Upper lobe of right lung (tissue), 1 donor: ENCODE results near the gene APBB2. TPM values are rescaled to one million over a fixed set of nuclear protein-coding genes. Genes with fewer than 3 reads are reported as not detected.
A peak's percentile ranks its signal among the peaks of the same experiment; 100 is the strongest.
"Not testable (repeated sequence)": the region's sequence is repeated elsewhere in the genome, so short reads cannot be mapped to it uniquely, and the experiment has no call there.

ENCODE experiments used
- ATAC-seq: fragments of 200-7000 bp; cut with Tn5 transposase; one replicate; pipeline ENCODE4 v1.9.1; 2020; ENCODE audit warnings: mild to moderate bottlenecking, moderate library complexity
- DNase-seq: peaks from one replicate; pipeline ENCODE4 v3.0.0-alpha.2; 2020
- H3K27ac ChIP-seq: fragments of 200-600 bp; one replicate; pipeline ENCODE4 v1.8.0; 2022
- H3K27me3 ChIP-seq: fragments of 200-600 bp; one replicate; pipeline ENCODE4 v1.8.0; 2022; ENCODE audit warnings: mild to moderate bottlenecking
- H3K36me3 ChIP-seq: fragments of 200-600 bp; one replicate; pipeline ENCODE4 v1.8.0; 2022
- H3K4me1 ChIP-seq: fragments of 200-600 bp; one replicate; pipeline ENCODE4 v1.8.0; 2022
- H3K4me3 ChIP-seq: fragments of 200-600 bp; one replicate; pipeline ENCODE4 v1.8.0; 2022; ENCODE audit warnings: mild to moderate bottlenecking
- H3K9me3 ChIP-seq: fragments of 200-600 bp; one replicate; pipeline ENCODE4 v1.8.0; 2022
- CTCF ChIP-seq: fragments of 200-600 bp; IDR thresholded peaks from one replicate; pipeline ENCODE4 v1.8.0; 2022; ENCODE audit warnings: antibody characterized with exemption
- intact Hi-C: fragments of 100-400 bp; cut with DNase I; formaldehyde crosslinking; loops from one replicate; pipeline ENCODE4 v1.11.0; 2022
- total RNA-seq: library from RNA; stranded (reverse); fragmentation: NEBNext Ultra II Directional; extraction: Animal tissue kit (Norgen Biotek cat#: 25700); gene quantifications from one replicate; pipeline ENCODE4 v1.2.1, GENCODE V29; 2021
- donor health status: DM: no; HTN: yes; CAD: no; lungs with severe emphysema.

APBB2 gene
- total RNA-seq, 1 donor from 2014 or later, result 88.2 TPM

GRCh38 chr4:41150401-41150800 is 63.9 kb downstream of the APBB2 start:
- Histone ChIP-seq H3K4me1 (peaks cover 29% of the 10 kb centered on the region), H3K36me3 (no peaks in the 10 kb centered on the region), H3K9me3 (no peaks in the 10 kb centered on the region), H3K4me3 (no peak overlapping the region), H3K27ac (no peak overlapping the region), H3K27me3 (no peaks in the 10 kb centered on the region)
- no peak for TF ChIP-seq CTCF
- ATAC-seq (no peak), DNase-seq (no peak)
- intact Hi-C loops, result no loop called here

GRCh38 chr4:41149568-41149967 is 64.8 kb downstream of the APBB2 start:
- peaks cover 35% of the 10 kb centered on the region for H3K4me1 ChIP-seq
- ATAC-seq, H3K27ac ChIP-seq, H3K9me3 ChIP-seq, H3K27me3 ChIP-seq, DNase-seq, H3K36me3 ChIP-seq, intact Hi-C loops, H3K4me3 ChIP-seq: not testable (repeated sequence)

- H3K27ac ChIP-seq, result no peak overlapping the region
- peaks cover 35% of the 10 kb centered on the region for H3K4me1 ChIP-seq
- DNase-seq (no peak), ATAC-seq (no peak)
- no peaks in the 10 kb centered on the region for H3K9me3 ChIP-seq
- H3K36me3 ChIP-seq, result no peaks in the 10 kb centered on the region
- intact Hi-C loops, result no loop called here
- H3K4me3 ChIP-seq, result no peak overlapping the region
- no peaks in the 10 kb centered on the region for H3K27me3 ChIP-seq
- no peak for TF ChIP-seq CTCF
Observed at GRCh38 chr4:41148931-41149330, 65.4 kb downstream of the APBB2 start.

GRCh38 chr4:41148292-41148691 is 66.0 kb downstream of the APBB2 start:
- ATAC-seq (no peak), DNase-seq (no peak)
- intact Hi-C loops, result no loop called here
- Histone ChIP-seq H3K4me3 (no peak overlapping the region), H3K9me3 (no peaks in the 10 kb centered on the region), H3K4me1 (peaks cover 40% of the 10 kb centered on the region), H3K27ac (no peak overlapping the region), H3K27me3 (no peaks in the 10 kb centered on the region), H3K36me3 (no peaks in the 10 kb centered on the region)
- TF ChIP-seq CTCF, result no peak

GRCh38 chr4:41147570-41147969 is 66.8 kb downstream of the APBB2 start:
- ATAC-seq, H3K36me3 ChIP-seq, intact Hi-C loops, H3K27me3 ChIP-seq, H3K4me3 ChIP-seq, DNase-seq, H3K27ac ChIP-seq, H3K9me3 ChIP-seq: not testable (repeated sequence)
- peaks cover 46% of the 10 kb centered on the region for H3K4me1 ChIP-seq

- Histone ChIP-seq H3K27ac (peak overlapping the region; percentile 43), H3K27me3 (no peaks in the 10 kb centered on the region), H3K36me3 (no peaks in the 10 kb centered on the region), H3K9me3 (no peaks in the 10 kb centered on the region), H3K4me3 (no peak overlapping the region), H3K4me1 (peaks cover 53% of the 10 kb centered on the region)
- intact Hi-C loops, result no loop called here
- peak; percentile 33 for ATAC-seq
- no peak for TF ChIP-seq CTCF
- no peak for DNase-seq
Observed at GRCh38 chr4:41146716-41147506, 67.4 kb downstream of the APBB2 start.

GRCh38 chr4:41146196-41146595 is 68.1 kb downstream of the APBB2 start:
- no peak overlapping the region for H3K27ac ChIP-seq
- intact Hi-C loops, result no loop called here
- H3K27me3 ChIP-seq, result no peaks in the 10 kb centered on the region
- no peak for ATAC-seq
- H3K9me3 ChIP-seq, result no peaks in the 10 kb centered on the region
- DNase-seq, result no peak
- H3K4me3 ChIP-seq, result no peak overlapping the region
- no peaks in the 10 kb centered on the region for H3K36me3 ChIP-seq
- TF ChIP-seq CTCF, result no peak
- H3K4me1 ChIP-seq, result peaks cover 53% of the 10 kb centered on the region
